B cell (primary cell): ENCODE measurements around the gene SKAP1. TPM values are rescaled to one million over a fixed set of nuclear protein-coding genes. Genes with fewer than 3 reads are reported as not detected.

Experiments used
- ATAC-seq: fragments of 200-7000 bp; cut with Tn5 transposase; one replicate; pipeline ENCODE4 v1.10.0; 2021; ENCODE audit warnings: low read depth, mild to moderate bottlenecking, moderate number of reproducible peaks, moderate library complexity
- CTCF ChIA-PET: fragments of 350-600 bp; sonication (Branson Sonifier 250); formaldehyde crosslinking; loops from one replicate; lab custom pipeline; 2021; ENCODE audit warnings: antibody characterized with exemption, inconsistent platforms; lab: Charles Lee
- POLR2A ChIA-PET: fragments of 350-600 bp; sonication (Branson Sonifier 250); formaldehyde crosslinking; loops from one replicate; lab custom pipeline; 2021; ENCODE audit warnings: antibody characterized with exemption; lab: Charles Lee
- DNase-seq: peaks from one replicate; pipeline ENCODE4 v3.0.0; 2013
- H2AFZ ChIP-seq: 2 replicates; pipeline ENCODE4 v1.6.1; 2012; ENCODE audit warnings: mild to moderate bottlenecking, low read depth, low read length; ENCODE audit not compliant: insufficient read depth, poor library complexity, severe bottlenecking
- H3K27ac ChIP-seq, 2 donors: 1 replicate in 1 of 2; 2 replicates in 1 of 2; pipeline ENCODE4 v1.5.1; 2012 to 2013; ENCODE audit warnings: low read length in 2 of 2, mild to moderate bottlenecking in 2 of 2, moderate library complexity in 1 of 2
- H3K27me3 ChIP-seq, 4 experiments: fragments of 200-600 bp in 1 of 4; sonication (generic) in 1 of 4; replicated peaks in 1 of 4; 1 replicate in 2 of 4; 2 replicates in 2 of 4; pipeline versions ENCODE4 v1.6.1 to v1.7.0; 2013 to 2016; ENCODE audit warnings: low read length in 3 of 4, mild to moderate bottlenecking in 2 of 4, mixed read lengths in 1 of 4, moderate library complexity in 1 of 4; ENCODE audit not compliant: insufficient read depth in 4 of 4, control insufficient read depth in 3 of 4; ENCODE audit errors: control extremely low read depth in 1 of 4
- H3K36me3 ChIP-seq, 2 experiments: replicated peaks in 1 of 2; 1 replicate in 1 of 2; 2 replicates in 1 of 2; pipeline versions ENCODE4 v1.6.1 to v1.7.1; 2013; ENCODE audit warnings: low read length in 1 of 2; ENCODE audit not compliant: insufficient read depth in 2 of 2, control insufficient read depth in 1 of 2; ENCODE audit errors: control extremely low read depth in 1 of 2, extremely low read depth in 1 of 2
- H3K4me1 ChIP-seq, 2 donors: fragments of 200-600 bp in 1 of 2; sonication (generic) in 1 of 2; 1 replicate in 1 of 2; 2 replicates in 1 of 2; pipeline versions ENCODE4 v1.5.1 to v1.6.1; 2013 to 2017; ENCODE audit warnings: low read length in 2 of 2; ENCODE audit not compliant: control insufficient read depth in 2 of 2, insufficient read depth in 2 of 2
- H3K4me2 ChIP-seq: replicated peaks from 2 replicates; pipeline ENCODE3; 2012; ENCODE audit warnings: mild to moderate bottlenecking, low read depth, low read length; ENCODE audit not compliant: poor library complexity, severe bottlenecking
- H3K4me3 ChIP-seq, 5 experiments: fragments of 200-600 bp in 1 of 5; sonication (generic) in 1 of 5; 1 replicate in 3 of 5; 2 replicates in 2 of 5; pipeline versions ENCODE4 v1.5.1 to v1.7.0; 2011 to 2016; ENCODE audit warnings: low read length in 4 of 5, mild to moderate bottlenecking in 4 of 5, low read depth in 2 of 5, control low read depth in 1 of 5, moderate library complexity in 1 of 5; ENCODE audit not compliant: insufficient read depth in 1 of 5; ENCODE audit errors: control extremely low read depth in 1 of 5, extremely low read depth in 1 of 5
- H3K79me2 ChIP-seq: fragments of 200-600 bp; sonication (generic); one replicate; pipeline ENCODE4 v1.6.0; 2016; ENCODE audit warnings: low read length; ENCODE audit not compliant: control insufficient read depth, insufficient read depth
- H3K9ac ChIP-seq: fragments of 200-600 bp; sonication (generic); 2 replicates; pipeline ENCODE4 v1.6.1; 2017; ENCODE audit warnings: mild to moderate bottlenecking, low read length, moderate library complexity
- H3K9me3 ChIP-seq, 3 donors: one replicate each; pipeline versions ENCODE4 v1.6.1 to v1.7.1; 2013; ENCODE audit warnings: low read length in 2 of 3; ENCODE audit not compliant: control insufficient read depth in 2 of 3, insufficient read depth in 1 of 3; ENCODE audit errors: control extremely low read depth in 1 of 3
- H4K20me1 ChIP-seq: 2 replicates; pipeline ENCODE4 v1.6.0; 2012; ENCODE audit warnings: mild to moderate bottlenecking, low read length; ENCODE audit not compliant: insufficient read depth, control insufficient read depth, poor library complexity, severe bottlenecking
- H3K27ac Mint-ChIP-seq: one replicate; pipeline ENCODE4 v1.8.0; 2021; ENCODE audit warnings: mixed read lengths
- H3K27me3 Mint-ChIP-seq: one replicate; pipeline ENCODE4 v1.8.0; 2021; ENCODE audit warnings: mixed read lengths
- H3K4me1 Mint-ChIP-seq: one replicate; pipeline ENCODE4 v1.8.0; 2021; ENCODE audit warnings: mixed read lengths
- H3K4me3 Mint-ChIP-seq: one replicate; pipeline ENCODE4 v1.8.0; 2021; ENCODE audit warnings: mixed read lengths
- H3K9me3 Mint-ChIP-seq: one replicate; pipeline ENCODE4 v1.8.0; 2022; ENCODE audit warnings: mixed read lengths; ENCODE audit not compliant: insufficient read depth
- EZH2 ChIP-seq: IDR thresholded peaks from 2 replicates; pipeline ENCODE4 v1.6.1; 2012; ENCODE audit warnings: borderline replicate concordance, low read depth, mild to moderate bottlenecking, moderate library complexity, low read length; ENCODE audit not compliant: insufficient read depth, poor library complexity, severe bottlenecking
- WGBS: methylation state at CpG from one replicate; pipeline ENCODE4 v1.1.5; 2013; ENCODE audit warnings: missing lambda C conversion rate; ENCODE audit not compliant: insufficient coverage; 5-methylcytosine and 5-hydroxymethylcytosine counted together
- intact Hi-C: fragments of 100-400 bp; cut with micrococcal nuclease; formaldehyde crosslinking; loops from one replicate; pipeline ENCODE4 v1.10.0; 2022
- polyA plus RNA-seq: library from polyadenylated mRNA; depleted of rRNA; stranded (reverse); fragments of >200 nt; gene quantifications from 2 replicates; pipeline ENCODE4 v1.2.3, GENCODE V29; 2012
- total RNA-seq, 2 donors: library from RNA; stranded (reverse); fragments of 120-200 nt in 1 of 2; gene quantifications; 1 replicate in 1 of 2; 2 replicates in 1 of 2; pipeline versions ENCODE4 v1.2.3 to v1.2.4, GENCODE V29; 2013 to 2022
- TF ChIP-seq, protein P1 (sequence below): fragments of 200-600 bp; IDR thresholded peaks from one replicate; pipeline ENCODE4 v1.8.0; 2022; ENCODE audit warnings: antibody characterized with exemption, mild to moderate bottlenecking

The SKAP1 gene
- total and polyA plus RNA-seq, 2 donors (not counting 1 experiment from before 2014, with no cell fraction given): 33.1 to 37.3 TPM

DNA sequence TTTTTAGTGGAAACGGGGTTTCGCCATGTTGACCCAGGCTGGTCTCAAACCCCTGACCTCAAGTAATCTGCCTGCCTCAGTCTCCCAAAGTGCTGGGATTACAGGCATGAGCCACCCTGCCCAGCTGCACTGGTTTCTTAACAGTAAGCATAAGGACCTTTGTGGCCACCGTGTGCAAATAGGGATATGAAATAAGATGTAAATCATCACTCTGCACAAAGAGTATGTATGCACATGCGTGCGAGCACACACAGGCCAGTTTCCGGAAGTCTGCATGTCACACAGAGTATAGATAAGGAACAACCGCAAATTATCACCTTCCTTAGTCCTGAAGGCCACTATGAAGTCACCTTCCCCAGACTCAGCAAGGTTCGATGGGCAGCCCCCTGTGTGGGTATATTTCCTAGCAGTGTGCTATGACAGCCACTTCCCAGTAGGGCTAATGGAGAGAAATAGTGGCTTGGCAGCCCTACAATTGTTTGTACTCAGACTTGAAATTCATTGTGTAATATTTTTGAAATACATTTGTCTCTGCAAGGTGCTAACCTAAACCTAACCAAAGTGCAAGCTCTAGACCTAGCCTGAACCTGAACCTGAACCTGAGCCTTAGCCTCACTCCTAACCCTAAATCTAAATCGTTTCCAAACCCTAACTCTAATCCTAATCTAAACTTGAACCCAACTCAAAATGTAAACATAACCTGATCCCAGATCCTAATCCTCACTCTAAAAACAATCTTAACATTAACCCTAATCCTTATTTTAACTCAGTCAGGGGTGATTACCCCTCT lies 48.4 kb upstream of the SKAP1 start:
- Mint-ChIP-seq H3K4me1 (peaks cover 13% of the 10 kb centered on the region), H3K27ac (no peak overlapping the region), H3K9me3 (no peaks in the 10 kb centered on the region), H3K27me3 (no peaks in the 10 kb centered on the region), H3K4me3 (no peak overlapping the region)
- intact Hi-C loops: no loop called here
- Histone ChIP-seq H3K9me3 (no peaks in the 10 kb centered on the region), H4K20me1 (no peaks in the 10 kb centered on the region), H3K36me3 (no peaks in the 10 kb centered on the region), H3K9ac (no peak overlapping the region), H3K4me2 (peak overlapping the region; percentile 14), H2AFZ (peak overlapping the region; percentile 46), H3K4me3 (no peak overlapping the region), H3K4me1 (peaks cover 8 to 9% of the 10 kb centered on the region in 2 donors), H3K27ac (no peak overlapping the region), H3K79me2 (no peaks in the 10 kb centered on the region), H3K27me3 (no peaks in the 10 kb centered on the region)
- ATAC-seq (peak; percentile 76), DNase-seq (peak; percentile 43)
- ChIA-PET POLR2A (no interaction called here), CTCF (interaction anchor here (0.5 to 1.2 kb wide), 2 partner anchors 14 to 409 kb away, joined by 3 to 4 read pairs; no protein-coding TSS in a partner anchor)
- TF ChIP-seq EZH2: no peak
- TF ChIP-seq, protein P1, sequence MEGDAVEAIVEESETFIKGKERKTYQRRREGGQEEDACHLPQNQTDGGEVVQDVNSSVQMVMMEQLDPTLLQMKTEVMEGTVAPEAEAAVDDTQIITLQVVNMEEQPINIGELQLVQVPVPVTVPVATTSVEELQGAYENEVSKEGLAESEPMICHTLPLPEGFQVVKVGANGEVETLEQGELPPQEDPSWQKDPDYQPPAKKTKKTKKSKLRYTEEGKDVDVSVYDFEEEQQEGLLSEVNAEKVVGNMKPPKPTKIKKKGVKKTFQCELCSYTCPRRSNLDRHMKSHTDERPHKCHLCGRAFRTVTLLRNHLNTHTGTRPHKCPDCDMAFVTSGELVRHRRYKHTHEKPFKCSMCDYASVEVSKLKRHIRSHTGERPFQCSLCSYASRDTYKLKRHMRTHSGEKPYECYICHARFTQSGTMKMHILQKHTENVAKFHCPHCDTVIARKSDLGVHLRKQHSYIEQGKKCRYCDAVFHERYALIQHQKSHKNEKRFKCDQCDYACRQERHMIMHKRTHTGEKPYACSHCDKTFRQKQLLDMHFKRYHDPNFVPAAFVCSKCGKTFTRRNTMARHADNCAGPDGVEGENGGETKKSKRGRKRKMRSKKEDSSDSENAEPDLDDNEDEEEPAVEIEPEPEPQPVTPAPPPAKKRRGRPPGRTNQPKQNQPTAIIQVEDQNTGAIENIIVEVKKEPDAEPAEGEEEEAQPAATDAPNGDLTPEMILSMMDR: no peak
- 83% methylated on average over 3 of the region's 9 CpGs for WGBS

DNA sequence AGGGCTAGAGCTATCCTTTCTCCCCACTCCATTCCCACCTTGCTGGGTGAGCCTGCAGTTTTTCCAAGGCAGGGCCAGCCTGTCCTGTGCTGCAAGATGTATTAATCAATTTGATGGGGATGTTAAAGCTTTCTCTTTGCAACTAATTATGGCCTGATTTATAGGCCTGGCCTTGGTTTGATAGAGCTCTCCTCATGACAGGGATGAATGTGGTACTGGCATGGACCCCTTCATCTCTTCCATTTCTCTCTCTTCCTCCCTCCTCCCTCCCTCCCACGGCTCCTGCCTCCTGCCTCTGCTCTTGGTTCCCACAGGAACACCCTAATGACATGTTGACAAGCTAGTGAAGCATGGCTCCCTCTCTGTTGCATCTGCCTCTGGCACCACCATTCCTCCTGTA lies 47.2 kb upstream of the SKAP1 start:
- H3K27me3 Mint-ChIP-seq: peaks cover 2% of the 10 kb centered on the region
- Histone ChIP-seq H3K36me3 (no peaks in the 10 kb centered on the region), H3K27me3 (no peaks in the 10 kb centered on the region), H3K4me2 (no peak overlapping the region), H3K4me1 (peaks cover 6 to 7% of the 10 kb centered on the region in 2 donors), H3K9ac (no peak overlapping the region), H4K20me1 (no peaks in the 10 kb centered on the region), H3K79me2 (no peaks in the 10 kb centered on the region), H3K27ac (no peak overlapping the region), H3K4me3 (no peak overlapping the region), H3K9me3 (no peaks in the 10 kb centered on the region), H2AFZ (no peak overlapping the region)
- H3K27ac Mint-ChIP-seq: no peak overlapping the region
- no peak overlapping the region for H3K4me3 Mint-ChIP-seq
- peaks cover 8% of the 10 kb centered on the region for H3K4me1 Mint-ChIP-seq
- CTCF ChIA-PET: interaction anchor here (1.1 to 1.9 kb wide), 3 partner anchors 15 to 125 kb away, joined by 3 to 6 read pairs (median 4); no protein-coding TSS in a partner anchor
- POLR2A ChIA-PET: no interaction called here
- TF ChIP-seq, protein P1: no peak
- no peak for TF ChIP-seq EZH2
- 43% methylated on average over 1 of the region's 1 CpG for WGBS
- intact Hi-C loops: no loop called here
- DNase-seq (no peak), ATAC-seq (no peak)
- no peaks in the 10 kb centered on the region for H3K9me3 Mint-ChIP-seq
